ENCODE results near the gene PIP4K2A.

- TF ChIP-seq CTCF (IDR thresholded peaks at IDR 0.05): no peak
- no peak for TF ChIP-seq POLR2A (IDR thresholded peaks at IDR 0.05)
Measured at GRCh38 chr10:22723783-22724182, 9.4 kb upstream of the PIP4K2A start.
